ENCODE data around the gene TBX2.

DNA sequence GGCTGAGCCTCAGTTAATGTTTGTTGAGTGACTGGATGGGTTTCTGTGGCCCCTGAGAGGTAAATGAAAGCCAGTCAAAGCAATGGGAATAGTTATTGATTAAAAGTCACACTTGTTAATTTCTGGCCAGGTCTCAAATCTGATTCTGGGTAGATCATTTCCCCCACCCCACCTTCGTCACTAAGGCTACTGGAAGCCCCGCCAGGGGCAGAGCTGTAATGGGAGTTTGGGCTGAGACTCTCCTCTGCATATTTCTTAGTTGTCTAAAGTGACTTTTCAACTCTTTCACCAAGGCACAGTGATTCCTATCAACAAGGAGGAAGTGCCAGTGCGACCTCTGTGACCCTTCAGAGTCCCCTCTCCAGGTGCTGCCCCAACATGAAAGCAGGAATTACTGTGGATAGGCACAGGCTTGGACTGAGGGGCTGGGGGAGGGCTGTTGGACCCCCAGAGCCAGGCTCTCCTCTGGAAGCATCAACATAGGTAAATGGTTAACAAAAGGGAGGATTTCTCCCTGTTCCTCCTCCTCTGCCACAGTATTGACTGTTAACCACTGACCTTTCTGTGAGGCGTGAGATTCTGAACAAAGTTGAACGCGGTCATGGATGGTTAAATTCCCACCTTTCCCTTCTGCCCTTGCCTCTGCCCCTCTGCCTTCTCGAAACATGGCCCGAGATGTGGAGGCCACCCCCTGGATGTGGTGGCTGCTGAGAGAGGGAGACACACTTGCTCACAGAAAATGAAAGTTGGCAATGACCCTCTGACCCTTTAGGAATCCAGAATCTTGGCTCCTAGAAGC is 20.8 kb upstream of the TBX2 start:
- no peak for TF ChIP-seq POLR2A (IDR thresholded peaks at IDR 0.05)
- TF ChIP-seq POLR2AphosphoS5 (IDR thresholded peaks at IDR 0.05), result no peak
- TF ChIP-seq CTCF (IDR thresholded peaks at IDR 0.05), result no peak
